Measurements from ENCODE around the gene SMIM28. TPM values are rescaled to one million over a fixed set of nuclear protein-coding genes. Genes with fewer than 3 reads are reported as not detected.
"Not testable (repeated sequence)": the region's sequence is repeated elsewhere in the genome, so short reads cannot be mapped to it uniquely, and the experiment has no call there.

Gene SMIM28
- total RNA-seq, 3 donors from 2014 or later: not detected

- H3K4me3 Mint-ChIP-seq: no peak overlapping the region
Observed at GRCh38 chr6:138424004-138424904, 46.5 kb downstream of the SMIM28 start.

GRCh38 chr6:138425256-138425655 is 47.6 kb downstream of the SMIM28 start:
- not testable (repeated sequence) for H3K4me1 Mint-ChIP-seq (ENCODE audit: low read depth); ATAC-seq; H3K36me3 Mint-ChIP-seq (ENCODE audit: insufficient read depth); H3K9me3 Mint-ChIP-seq; DNase-seq; H3K27me3 Mint-ChIP-seq (ENCODE audit: low read depth); H3K4me3 Mint-ChIP-seq

More at GRCh38 chr6:138424004-138424904, 46.5 kb downstream of the SMIM28 start:
- peaks cover 6% of the 10 kb centered on the region for H3K4me1 Mint-ChIP-seq (ENCODE audit: low read depth)
- ATAC-seq (no peak), DNase-seq (no peak)
- no peaks in the 10 kb centered on the region for H3K9me3 Mint-ChIP-seq
- peaks cover 3% of the 10 kb centered on the region for H3K36me3 Mint-ChIP-seq (ENCODE audit: insufficient read depth)
- no peaks in the 10 kb centered on the region for H3K27me3 Mint-ChIP-seq (ENCODE audit: low read depth)

DNA sequence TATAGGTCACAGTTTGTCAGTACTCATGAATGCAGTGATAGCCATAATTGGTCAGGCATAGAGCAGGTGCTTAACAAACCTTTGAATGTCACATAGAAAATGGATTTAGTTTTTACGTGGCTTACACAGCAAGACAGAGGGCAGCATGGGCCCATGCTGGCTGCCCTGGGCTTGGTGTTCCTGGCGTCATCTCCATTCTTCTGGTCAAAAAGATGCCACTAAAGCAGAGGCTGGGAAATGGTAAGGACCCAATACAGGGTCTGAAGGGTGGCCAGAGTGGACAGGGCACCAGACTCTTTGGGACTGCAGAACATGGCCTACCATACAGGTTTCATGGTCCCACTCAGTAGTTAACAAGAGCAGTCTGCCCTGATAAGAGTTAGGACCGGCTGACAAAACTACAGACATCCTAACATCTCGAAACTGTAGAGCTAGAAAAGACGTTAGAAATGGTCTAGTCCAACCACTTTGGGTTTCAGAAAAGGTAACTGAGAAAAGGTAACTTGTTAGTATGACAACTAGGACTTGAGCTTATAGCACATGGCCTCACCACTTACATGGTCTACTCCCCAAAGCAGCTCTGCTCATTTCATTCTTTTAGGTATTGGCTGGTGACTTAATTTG is 48.9 kb downstream of the SMIM28 start:
- DNase-seq (no peak), ATAC-seq (no peak)
- H3K36me3 Mint-ChIP-seq (ENCODE audit: insufficient read depth): no peaks in the 10 kb centered on the region
- H3K4me1 Mint-ChIP-seq (ENCODE audit: low read depth): peaks cover 6% of the 10 kb centered on the region
- H3K27me3 Mint-ChIP-seq (ENCODE audit: low read depth): no peaks in the 10 kb centered on the region
- no peaks in the 10 kb centered on the region for H3K9me3 Mint-ChIP-seq
- no peak overlapping the region for H3K4me3 Mint-ChIP-seq

DNA sequence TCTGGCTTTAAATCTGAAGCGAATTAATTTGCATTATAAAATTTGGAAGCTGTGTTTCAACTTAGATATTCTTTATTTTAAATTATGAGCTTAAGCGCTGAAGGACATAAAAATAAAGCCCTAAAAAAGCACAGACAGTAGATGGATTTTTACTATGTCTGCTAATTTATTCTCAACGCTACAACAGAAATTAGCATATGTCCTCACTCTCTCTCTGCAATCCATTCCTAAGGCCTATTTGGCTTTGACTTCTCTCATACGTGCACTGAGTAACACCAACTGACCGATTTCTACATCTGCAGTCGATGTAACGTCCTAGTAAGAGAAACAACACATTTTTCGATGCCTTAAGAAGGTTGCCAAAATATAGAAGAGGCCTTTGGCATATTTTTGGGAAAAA is 50.0 kb downstream of the SMIM28 start:
- no peak for DNase-seq
- Mint-ChIP-seq H3K27me3 (ENCODE audit: low read depth) (no peaks in the 10 kb centered on the region), H3K4me1 (ENCODE audit: low read depth) (peaks cover 6% of the 10 kb centered on the region), H3K4me3 (no peak overlapping the region), H3K36me3 (ENCODE audit: insufficient read depth) (no peaks in the 10 kb centered on the region), H3K9me3 (no peaks in the 10 kb centered on the region)
- ATAC-seq: no peak

GRCh38 chr6:138428944-138429598 is 51.4 kb downstream of the SMIM28 start:
- Mint-ChIP-seq H3K4me1 (ENCODE audit: low read depth) (no peaks in the 10 kb centered on the region), H3K4me3 (no peak overlapping the region), H3K27me3 (ENCODE audit: low read depth) (no peaks in the 10 kb centered on the region), H3K9me3 (no peaks in the 10 kb centered on the region), H3K36me3 (ENCODE audit: insufficient read depth) (no peaks in the 10 kb centered on the region)
- no peak for ATAC-seq
- DNase-seq: no peak

DNA sequence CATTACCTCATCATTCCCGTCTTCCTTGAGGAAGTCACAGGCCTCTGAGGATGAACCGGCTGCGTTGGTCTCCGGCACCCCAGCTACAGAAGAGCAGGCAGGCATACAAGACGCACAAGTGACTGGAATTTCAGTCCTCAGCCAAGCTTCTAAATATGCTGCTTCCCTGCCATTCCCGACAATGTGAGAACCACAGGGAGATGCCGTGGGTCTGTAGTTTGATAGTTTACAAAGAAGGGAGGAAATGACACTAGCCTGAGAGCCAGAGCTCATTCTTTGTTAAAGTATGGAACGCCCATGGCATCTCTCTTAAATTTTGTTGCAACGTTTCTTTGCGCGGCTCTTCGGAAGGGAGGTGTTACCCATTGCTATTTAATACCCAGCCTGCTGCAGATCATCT is 52.1 kb downstream of the SMIM28 start:
- Mint-ChIP-seq H3K4me1 (ENCODE audit: low read depth) (no peaks in the 10 kb centered on the region), H3K27me3 (ENCODE audit: low read depth) (no peaks in the 10 kb centered on the region), H3K9me3 (no peaks in the 10 kb centered on the region), H3K4me3 (no peak overlapping the region), H3K36me3 (ENCODE audit: insufficient read depth) (no peaks in the 10 kb centered on the region)
- DNase-seq: no peak
- no peak for ATAC-seq

- H3K9me3 Mint-ChIP-seq: no peaks in the 10 kb centered on the region
- no peak overlapping the region for H3K4me3 Mint-ChIP-seq
- DNase-seq (no peak), ATAC-seq (no peak)
- no peaks in the 10 kb centered on the region for H3K36me3 Mint-ChIP-seq (ENCODE audit: insufficient read depth)
- no peaks in the 10 kb centered on the region for H3K27me3 Mint-ChIP-seq (ENCODE audit: low read depth)
- no peaks in the 10 kb centered on the region for H3K4me1 Mint-ChIP-seq (ENCODE audit: low read depth)
Observed at GRCh38 chr6:138430361-138431145, 52.8 kb downstream of the SMIM28 start.

- H3K4me1 Mint-ChIP-seq (ENCODE audit: low read depth): no peaks in the 10 kb centered on the region
- H3K4me3 Mint-ChIP-seq: no peak overlapping the region
- no peaks in the 10 kb centered on the region for H3K9me3 Mint-ChIP-seq
- H3K36me3 Mint-ChIP-seq (ENCODE audit: insufficient read depth): no peaks in the 10 kb centered on the region
- ATAC-seq (no peak), DNase-seq (no peak)
- no peaks in the 10 kb centered on the region for H3K27me3 Mint-ChIP-seq (ENCODE audit: low read depth)
Observed at GRCh38 chr6:138431256-138432062, 53.8 kb downstream of the SMIM28 start.

DNA sequence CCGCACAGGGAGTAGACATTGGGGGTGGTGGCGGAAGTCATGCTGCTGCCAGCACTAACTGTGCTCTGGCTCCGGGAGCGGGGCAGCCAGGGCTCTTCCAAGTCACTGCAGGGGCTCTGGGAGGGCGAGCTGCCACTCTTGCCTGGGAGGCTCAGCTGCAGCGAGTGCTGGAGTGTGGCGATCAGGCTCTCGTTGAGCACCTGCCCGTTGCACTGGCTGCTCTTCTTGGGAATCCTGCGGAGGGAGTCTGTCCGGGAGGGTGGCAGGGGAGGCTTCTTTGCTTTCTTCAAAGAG is 54.3 kb downstream of the SMIM28 start:
- H3K27me3 Mint-ChIP-seq (ENCODE audit: low read depth): no peaks in the 10 kb centered on the region
- H3K36me3 Mint-ChIP-seq (ENCODE audit: insufficient read depth): no peaks in the 10 kb centered on the region
- H3K4me1 Mint-ChIP-seq (ENCODE audit: low read depth): no peaks in the 10 kb centered on the region
- no peak overlapping the region for H3K4me3 Mint-ChIP-seq
- DNase-seq (no peak), ATAC-seq (no peak)
- no peaks in the 10 kb centered on the region for H3K9me3 Mint-ChIP-seq

Other genes starting within 250 kb of the SMIM28 start
- under 1 TPM; 0.16 to 0.53 (median 0.29) TPM for gene ARFGEF3, start 216.0 kb upstream of the SMIM28 start, total RNA-seq
- gene PBOV1, start 159.4 kb upstream of the SMIM28 start, total RNA-seq: not detected
- 10 to 100 TPM in 2 of 3 donors, 1 to 10 TPM in 1; 1.7 to 16.4 (median 14.3) TPM for gene HEBP2, start 26.3 kb downstream of the SMIM28 start, total RNA-seq
- gene NHSL1, start 121.6 kb downstream of the SMIM28 start, total RNA-seq: under 1 TPM; 0.11 to 0.71 (median 0.68) TPM